Hepatocyte (in vitro differentiated cells): Measurements from ENCODE around the gene PLCXD3. TPM values are rescaled to one million over a fixed set of nuclear protein-coding genes. Genes with fewer than 3 reads are reported as not detected.
"Not testable (repeated sequence)": the region's sequence is repeated elsewhere in the genome, so short reads cannot be mapped to it uniquely, and the experiment has no call there.

ENCODE experiments used
- DNase-seq: peaks from one replicate; pipeline ENCODE4 v3.0.0-alpha.2; 2016; ENCODE audit warnings: low spot score
- H2AFZ ChIP-seq: fragments of 200-600 bp; sonication (generic); 2 replicates; pipeline ENCODE4 v1.6.0; 2016; ENCODE audit warnings: antibody characterized with exemption, mild to moderate bottlenecking
- H3K27ac ChIP-seq: fragments of 200-600 bp; sonication (generic); 2 replicates; pipeline ENCODE4 v1.5.1; 2016; ENCODE audit warnings: mild to moderate bottlenecking
- H3K27me3 ChIP-seq: fragments of 200-600 bp; sonication (generic); 2 replicates; pipeline ENCODE4 v1.6.1; 2016
- H3K36me3 ChIP-seq: fragments of 200-600 bp; sonication (generic); replicated peaks from 2 replicates; pipeline ENCODE4 v1.5.1; 2016; ENCODE audit warnings: low read depth; ENCODE audit not compliant: insufficient read depth
- H3K4me1 ChIP-seq: fragments of 200-600 bp; sonication (generic); 2 replicates; pipeline ENCODE4 v1.5.1; 2016; ENCODE audit warnings: mild to moderate bottlenecking, moderate library complexity; ENCODE audit not compliant: insufficient read depth
- H3K4me2 ChIP-seq: fragments of 200-600 bp; sonication (generic); 2 replicates; pipeline ENCODE4 v1.6.0; 2016
- H3K4me3 ChIP-seq: fragments of 200-600 bp; sonication (generic); 2 replicates; pipeline ENCODE4 v1.5.1; 2016; ENCODE audit warnings: mild to moderate bottlenecking
- H3K79me2 ChIP-seq: fragments of 200-600 bp; sonication (generic); 2 replicates; pipeline ENCODE4 v1.6.0; 2017; ENCODE audit warnings: mild to moderate bottlenecking
- H3K9me2 ChIP-seq: fragments of 200-600 bp; sonication (generic); replicated peaks from 2 replicates; pipeline ENCODE4 v1.6.0; 2017; ENCODE audit warnings: mild to moderate bottlenecking; ENCODE audit not compliant: insufficient read depth
- H3K9me3 ChIP-seq: fragments of 200-600 bp; sonication (generic); 2 replicates; pipeline ENCODE4 v1.5.1; 2016; ENCODE audit warnings: low read depth, mild to moderate bottlenecking
- H4K20me1 ChIP-seq: fragments of 200-600 bp; sonication (generic); 2 replicates; pipeline ENCODE4 v1.6.0; 2016; ENCODE audit warnings: mild to moderate bottlenecking; ENCODE audit not compliant: insufficient read depth, poor library complexity, severe bottlenecking
- CTCF ChIP-seq: fragments of 200-600 bp; sonication (generic); IDR thresholded peaks from 2 replicates; pipeline ENCODE4 v1.5.1; 2016; ENCODE audit warnings: antibody characterized with exemption, mild to moderate bottlenecking; ENCODE audit not compliant: poor library complexity
- EZH2 ChIP-seq: fragments of 200-600 bp; sonication (generic); IDR thresholded peaks from 2 replicates; pipeline ENCODE4 v1.6.1; 2016; ENCODE audit warnings: antibody characterized with exemption, mild to moderate bottlenecking, borderline replicate concordance
- EZH2phosphoT487 ChIP-seq: fragments of 200-600 bp; sonication (generic); IDR thresholded peaks from one replicate; pipeline ENCODE4 v1.6.1; 2018; ENCODE audit warnings: antibody characterized with exemption, mild to moderate bottlenecking, low read depth, moderate library complexity; ENCODE audit not compliant: unreplicated experiment, severe bottlenecking
- WGBS: methylation state at CpG from one replicate; pipeline ENCODE4 v1.1.6; 2016; ENCODE audit warnings: low lambda C conversion rate; ENCODE audit errors: missing lambda C conversion rate; 5-methylcytosine and 5-hydroxymethylcytosine counted together
- polyA plus RNA-seq: library from polyadenylated mRNA; unstranded; fragments of >200 nt; fragmentation: Nextera tagmentation; extraction: Ambion mirVana; gene quantifications from 2 replicates; pipeline ENCODE4 v1.2.1, GENCODE V29; 2016
- total RNA-seq: library from RNA; depleted of rRNA; stranded (reverse); fragments of >200 nt; gene quantifications from 2 replicates; pipeline ENCODE4 v1.2.3, GENCODE V29; 2014

PLCXD3 gene
- total and polyA plus RNA-seq, 2 experiments from 2014 or later = 0.47 to 2.2 TPM

DNA sequence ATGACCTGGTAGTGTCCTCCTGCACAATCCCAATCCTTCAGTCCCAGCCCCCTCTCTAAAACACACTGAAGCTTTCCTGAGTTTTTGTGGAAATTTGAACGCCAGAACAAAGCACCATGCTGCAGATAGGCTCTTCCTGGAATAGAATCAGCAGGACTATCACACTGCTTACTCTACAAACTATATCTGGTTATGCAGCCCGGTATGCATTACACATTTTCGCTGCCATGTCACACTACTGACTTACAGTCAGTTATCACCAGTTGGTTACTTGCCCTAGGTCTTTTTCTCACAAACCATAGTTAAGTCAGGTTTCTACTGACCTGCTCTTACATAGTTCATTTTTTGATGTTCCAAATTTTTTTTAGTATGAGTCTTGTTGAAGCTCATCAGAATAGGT lies 24.9 kb downstream of the PLCXD3 start:
- H4K20me1 ChIP-seq = no peaks in the 10 kb centered on the region
- no peak for DNase-seq
- H3K4me1 ChIP-seq = no peaks in the 10 kb centered on the region
- H2AFZ ChIP-seq = no peak overlapping the region
- H3K4me2 ChIP-seq = no peak overlapping the region
- H3K79me2 ChIP-seq = no peaks in the 10 kb centered on the region
- no peaks in the 10 kb centered on the region for H3K27me3 ChIP-seq
- TF ChIP-seq CTCF (no peak), EZH2phosphoT487 (no peak), EZH2 (no peak)
- no peak overlapping the region for H3K4me3 ChIP-seq
- WGBS = 90% methylated on average over 3 of the region's 3 CpGs
- H3K9me2 ChIP-seq = no peaks in the 10 kb centered on the region
- H3K36me3 ChIP-seq = no peaks in the 10 kb centered on the region
- no peak overlapping the region for H3K27ac ChIP-seq
- no peaks in the 10 kb centered on the region for H3K9me3 ChIP-seq

DNA sequence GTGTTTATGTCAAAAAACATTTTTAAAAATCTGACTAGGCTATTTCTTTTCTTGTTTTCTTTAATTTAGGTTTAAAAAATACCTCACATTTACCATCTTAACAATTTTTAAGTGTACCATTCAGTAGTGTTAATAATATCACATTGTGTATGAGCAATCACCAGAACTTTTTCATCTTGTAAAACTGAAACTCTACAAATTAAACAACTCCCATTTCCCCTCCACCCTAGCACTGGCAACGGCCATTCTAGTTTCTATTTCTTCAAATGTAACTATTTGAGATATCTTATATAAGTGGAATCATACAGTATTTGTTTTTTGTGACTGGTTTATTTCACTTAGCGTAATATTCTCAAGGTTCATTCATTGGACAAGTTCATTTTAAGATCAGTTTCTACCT lies 27.7 kb downstream of the PLCXD3 start:
- H3K9me3 ChIP-seq = no peaks in the 10 kb centered on the region
- H3K4me1 ChIP-seq = no peaks in the 10 kb centered on the region
- H3K36me3 ChIP-seq = no peaks in the 10 kb centered on the region
- H3K27ac ChIP-seq = no peak overlapping the region
- H3K4me2 ChIP-seq = no peak overlapping the region
- no peaks in the 10 kb centered on the region for H3K9me2 ChIP-seq
- 85% methylated on average over 2 of the region's 2 CpGs for WGBS
- no peak for DNase-seq
- no peaks in the 10 kb centered on the region for H3K27me3 ChIP-seq
- no peak overlapping the region for H3K4me3 ChIP-seq
- no peaks in the 10 kb centered on the region for H4K20me1 ChIP-seq
- no peaks in the 10 kb centered on the region for H3K79me2 ChIP-seq
- no peak overlapping the region for H2AFZ ChIP-seq
- no peak for TF ChIP-seq EZH2
- TF ChIP-seq EZH2phosphoT487 = no peak
- TF ChIP-seq CTCF = no peak

- no peaks in the 10 kb centered on the region for H3K9me3 ChIP-seq
- no peaks in the 10 kb centered on the region for H3K4me1 ChIP-seq
- H3K36me3 ChIP-seq = no peaks in the 10 kb centered on the region
- H3K27me3 ChIP-seq = no peaks in the 10 kb centered on the region
- WGBS = 86% methylated on average over 6 of the region's 6 CpGs
- H3K9me2 ChIP-seq = no peaks in the 10 kb centered on the region
- no peaks in the 10 kb centered on the region for H3K79me2 ChIP-seq
- DNase-seq = no peak
- no peak overlapping the region for H2AFZ ChIP-seq
- H3K4me3 ChIP-seq = no peak overlapping the region
- TF ChIP-seq EZH2phosphoT487 (no peak), EZH2 (no peak), CTCF (no peak)
- no peak overlapping the region for H3K27ac ChIP-seq
- no peaks in the 10 kb centered on the region for H4K20me1 ChIP-seq
- H3K4me2 ChIP-seq = no peak overlapping the region
These were observed 28.2 kb downstream of the PLCXD3 start for GRCh38 chr5:41482173-41482572.

DNA sequence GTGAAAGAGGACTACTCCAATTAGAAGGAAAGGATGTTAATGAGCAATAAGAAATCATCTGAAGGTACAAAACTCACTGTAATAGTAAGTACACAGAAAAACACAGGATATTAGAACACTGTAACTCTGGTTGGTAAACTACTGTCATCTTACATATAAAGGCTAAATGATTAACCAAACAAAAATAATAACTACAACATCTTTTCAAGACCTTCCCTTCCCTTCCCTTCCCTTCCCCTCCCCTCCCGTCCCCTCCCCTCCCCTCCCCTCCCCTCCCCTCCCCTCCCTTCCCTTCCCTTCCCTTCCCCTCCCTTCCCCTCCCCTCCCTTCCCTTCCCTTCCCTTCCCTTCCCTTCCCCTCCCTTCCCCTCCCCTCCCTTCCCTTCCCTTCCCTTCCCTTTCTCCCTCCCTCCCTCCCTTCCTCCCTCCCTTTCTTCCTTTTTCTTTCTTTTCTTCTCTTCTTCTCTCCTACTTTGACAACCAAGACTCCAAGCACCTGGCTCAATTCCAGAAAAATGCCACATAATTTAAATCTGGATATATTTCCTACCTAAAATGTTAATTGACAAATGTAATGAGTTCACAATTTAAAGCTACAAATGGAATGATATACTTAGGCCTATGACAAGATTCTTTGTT lies 38.7 kb downstream of the PLCXD3 start:
- not testable (repeated sequence) for H2AFZ ChIP-seq, H3K27me3 ChIP-seq, H3K9me2 ChIP-seq, H3K79me2 ChIP-seq, H3K9me3 ChIP-seq, H4K20me1 ChIP-seq, DNase-seq, H3K4me3 ChIP-seq, H3K27ac ChIP-seq, H3K36me3 ChIP-seq, H3K4me2 ChIP-seq, H3K4me1 ChIP-seq
- WGBS = no CpG with 5 or more reads among the region's 1 CpG
